Chondrocyte (in vitro differentiated cells): ENCODE data around the gene PIM3. TPM values are rescaled to one million over a fixed set of nuclear protein-coding genes. Genes with fewer than 3 reads are reported as not detected.

Experiments used
- DNase-seq: peaks from one replicate; pipeline ENCODE4 v3.0.0; 2021; ENCODE audit warnings: mixed read lengths, low spot score
- H3K27ac Mint-ChIP-seq: one replicate; pipeline ENCODE4 v1.8.0; 2021; ENCODE audit warnings: mild to moderate bottlenecking, moderate library complexity, mixed read lengths; ENCODE audit not compliant: unreplicated experiment
- H3K27me3 Mint-ChIP-seq: 2 replicates; pipeline ENCODE4 v1.8.0; 2021; ENCODE audit warnings: low read depth, mixed read lengths
- H3K36me3 Mint-ChIP-seq: 2 replicates; pipeline ENCODE4 v1.8.0; 2021; ENCODE audit warnings: low read depth, mixed read lengths
- H3K4me1 Mint-ChIP-seq: 2 replicates; pipeline ENCODE4 v1.8.0; 2021; ENCODE audit warnings: low read depth, mild to moderate bottlenecking, mixed read lengths
- H3K4me3 Mint-ChIP-seq: one replicate; pipeline ENCODE4 v1.8.0; 2021; ENCODE audit warnings: mild to moderate bottlenecking, moderate library complexity, mixed read lengths; ENCODE audit not compliant: unreplicated experiment
- H3K9me3 Mint-ChIP-seq: 2 replicates; pipeline ENCODE4 v1.8.0; 2021; ENCODE audit warnings: low read depth, mixed read lengths
- CTCF ChIP-seq: fragments of 200-600 bp; sonication (generic); IDR thresholded peaks from 2 replicates; pipeline ENCODE4 v1.5.0; 2021; ENCODE audit warnings: antibody characterized with exemption, mild to moderate bottlenecking, moderate library complexity
- total RNA-seq: library from RNA; stranded (reverse); gene quantifications from 3 replicates; pipeline ENCODE4 v1.2.1, GENCODE V29; 2021

PIM3 gene
- total RNA-seq, 1 donor from 2014 or later = 18.2 TPM

DNA sequence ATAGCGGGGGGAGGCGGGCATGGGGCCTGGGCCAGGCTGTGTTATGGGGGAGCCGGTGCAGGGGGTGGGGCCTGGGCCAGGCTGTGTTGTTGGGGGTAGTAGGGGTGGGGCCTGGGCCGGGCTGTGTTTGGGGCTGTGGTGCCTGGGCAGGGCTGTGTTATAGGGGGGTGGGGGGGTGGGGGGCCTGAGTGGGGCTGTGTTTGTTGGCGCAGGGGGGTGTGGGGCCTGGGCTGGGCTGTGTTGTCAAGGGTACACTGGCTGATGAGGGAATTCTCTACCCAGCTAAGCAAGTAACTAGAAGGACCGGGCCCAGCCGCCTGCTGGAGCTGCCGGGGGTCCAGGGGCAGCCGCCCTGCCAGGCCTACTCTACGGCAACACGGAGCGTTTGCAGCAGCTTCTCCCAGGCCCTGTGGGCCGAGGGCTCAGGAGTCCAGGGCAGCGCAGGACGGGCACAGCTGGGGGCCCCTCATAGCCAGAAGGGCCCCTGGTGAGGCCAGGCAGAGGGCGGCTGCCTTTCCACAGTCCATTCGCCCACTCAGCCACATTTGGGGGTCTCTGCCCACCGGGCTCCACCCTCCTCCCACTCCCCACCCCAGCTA, 10.1 kb upstream of the PIM3 start:
- Mint-ChIP-seq H3K27ac (no peak overlapping the region), H3K9me3 (no peaks in the 10 kb centered on the region), H3K4me1 (peaks cover 14% of the 10 kb centered on the region), H3K36me3 (no peaks in the 10 kb centered on the region), H3K27me3 (no peaks in the 10 kb centered on the region), H3K4me3 (no peak overlapping the region)
- no peak for TF ChIP-seq CTCF
- no peak for DNase-seq

GRCh38 chr22:49951000-49951677, 9.4 kb upstream of the PIM3 start:
- H3K4me1 Mint-ChIP-seq = peaks cover 14% of the 10 kb centered on the region
- no peak overlapping the region for H3K4me3 Mint-ChIP-seq
- DNase-seq = no peak
- H3K27me3 Mint-ChIP-seq = no peaks in the 10 kb centered on the region
- TF ChIP-seq CTCF = no peak
- no peaks in the 10 kb centered on the region for H3K9me3 Mint-ChIP-seq
- H3K27ac Mint-ChIP-seq = no peak overlapping the region
- no peaks in the 10 kb centered on the region for H3K36me3 Mint-ChIP-seq

DNA sequence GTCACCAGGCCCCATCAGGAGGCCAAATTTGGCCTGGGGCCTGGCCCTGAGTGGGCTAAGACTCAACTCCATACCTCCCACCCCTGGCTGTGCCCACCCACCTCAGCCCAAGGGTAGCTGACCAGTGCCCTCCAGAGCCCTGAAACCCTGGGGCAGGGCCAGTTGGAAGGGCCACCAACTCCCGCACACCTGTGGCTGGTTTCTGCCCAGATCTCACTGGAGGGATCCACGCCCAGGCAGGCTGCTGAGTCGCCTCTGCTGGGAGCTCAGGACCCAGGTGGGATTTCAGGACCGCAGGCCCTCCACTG, 8.9 kb upstream of the PIM3 start:
- peaks cover 14% of the 10 kb centered on the region for H3K4me1 Mint-ChIP-seq
- no peak for TF ChIP-seq CTCF
- no peak overlapping the region for H3K4me3 Mint-ChIP-seq
- H3K9me3 Mint-ChIP-seq = no peaks in the 10 kb centered on the region
- DNase-seq = no peak
- H3K27ac Mint-ChIP-seq = peak overlapping the region; percentile 85
- no peaks in the 10 kb centered on the region for H3K36me3 Mint-ChIP-seq
- H3K27me3 Mint-ChIP-seq = no peaks in the 10 kb centered on the region

DNA sequence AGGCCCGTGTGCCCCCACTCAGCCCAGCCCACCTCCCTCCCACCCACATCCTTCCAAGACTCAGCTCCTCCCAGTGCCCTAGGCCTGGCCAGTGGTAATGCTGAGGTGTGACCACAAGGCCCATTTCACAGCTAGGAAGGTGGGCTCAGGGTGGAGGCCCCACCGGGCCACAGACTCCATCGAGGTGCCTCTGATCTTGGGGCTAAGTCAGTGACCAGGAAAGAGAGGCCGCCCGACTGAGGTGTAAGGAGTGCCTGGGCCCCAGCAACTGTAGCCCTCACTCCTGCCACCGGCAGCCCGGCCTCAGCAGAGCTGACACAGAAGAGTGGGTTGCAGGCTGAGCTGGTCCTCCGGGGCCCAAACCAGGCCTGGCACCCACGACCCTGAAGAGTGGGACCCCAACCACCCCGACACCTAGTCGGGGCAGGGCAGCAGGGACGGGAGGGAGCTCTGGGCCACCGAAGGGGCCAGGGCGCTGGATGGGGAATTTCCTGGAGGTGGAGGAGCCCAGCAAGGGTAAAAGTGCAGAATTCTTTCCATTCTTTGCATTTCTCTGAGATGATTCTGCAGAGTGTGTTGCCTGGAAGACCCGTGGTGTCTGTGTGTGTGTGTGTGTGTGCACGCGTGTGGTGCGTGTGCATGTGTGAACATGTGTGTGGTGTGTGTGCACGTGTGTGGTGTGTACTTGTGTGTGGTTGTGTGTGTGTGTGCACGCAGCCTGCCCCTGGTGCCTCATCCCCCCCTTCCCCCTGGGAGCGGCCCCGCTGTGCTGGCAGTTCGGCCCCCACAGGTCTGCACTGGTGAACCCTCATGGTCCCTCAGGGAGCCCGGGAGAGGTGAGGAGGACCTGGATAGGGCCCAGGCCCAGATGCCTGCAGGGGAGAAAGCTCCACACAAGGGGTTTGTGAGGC, 8.3 kb upstream of the PIM3 start:
- Mint-ChIP-seq H3K36me3 (no peaks in the 10 kb centered on the region), H3K9me3 (no peaks in the 10 kb centered on the region), H3K4me1 (peaks cover 14% of the 10 kb centered on the region), H3K4me3 (no peak overlapping the region), H3K27ac (peak overlapping the region; percentile 85), H3K27me3 (no peaks in the 10 kb centered on the region)
- no peak for TF ChIP-seq CTCF
- no peak for DNase-seq

- DNase-seq = no peak
- no peak for TF ChIP-seq CTCF
- no peaks in the 10 kb centered on the region for H3K9me3 Mint-ChIP-seq
- peak overlapping the region; percentile 45 for H3K27ac Mint-ChIP-seq
- H3K27me3 Mint-ChIP-seq = no peaks in the 10 kb centered on the region
- peaks cover 14% of the 10 kb centered on the region for H3K4me1 Mint-ChIP-seq
- H3K4me3 Mint-ChIP-seq = no peak overlapping the region
- no peaks in the 10 kb centered on the region for H3K36me3 Mint-ChIP-seq
These were observed 7.4 kb upstream of the PIM3 start for GRCh38 chr22:49953027-49953679.
